GM23248 (cell line): ENCODE results near the gene INPP1.

ENCODE experiments used
- EZH2 ChIP-seq: fragments of 200-600 bp; sonication (generic); IDR thresholded peaks from 2 replicates; pipeline ENCODE4 v1.6.1; 2018; ENCODE audit warnings: antibody characterized with exemption, mild to moderate bottlenecking; ENCODE audit not compliant: insufficient read depth, poor library complexity, severe bottlenecking
- EZH2phosphoT487 ChIP-seq: fragments of 200-600 bp; sonication (generic); IDR thresholded peaks from 2 replicates; pipeline ENCODE4 v1.6.1; 2018; ENCODE audit warnings: antibody characterized with exemption, moderate library complexity, mild to moderate bottlenecking, low read depth; ENCODE audit not compliant: insufficient read depth

GRCh38 chr2:190396271-190396670 is 52.9 kb downstream of the INPP1 start:
- TF ChIP-seq EZH2, result no peak
- no peak for TF ChIP-seq EZH2phosphoT487
